K562 (cell line): ENCODE data around the gene FOXL3. TPM values are rescaled to one million over a fixed set of nuclear protein-coding genes. Genes with fewer than 3 reads are reported as not detected.

Experiments used
- ATAC-seq: fragments of 200-7000 bp; cut with Tn5 transposase; 3 replicates; pipeline ENCODE4 v1.9.1; 2020; ENCODE audit warnings: moderate library complexity
- Bru-seq: library from RNA; stranded (reverse); fragments of 400-500 nt; gene quantifications from one replicate; lab custom pipeline; 2021; lab: Mats Ljungman, UMichigan
- BruChase-seq, 2 experiments: library from RNA; stranded (reverse); fragments of 400-500 nt; gene quantifications; one replicate each; lab custom pipeline; 2021; lab: Mats Ljungman, UMichigan
- BruUV-seq: library from RNA; stranded (reverse); fragments of 400-500 nt; replicated peaks from 2 replicates; lab custom pipeline; 2021; lab: Mats Ljungman, UMichigan
- CTCF ChIA-PET: fragments of 300-600 bp; formaldehyde crosslinking; extraction: SDS; loops from one replicate; lab custom pipeline; 2021; ENCODE audit warnings: low intra/inter-chr PET ratio; lab: Yijun Ruan, JAX
- POLR2A ChIA-PET: fragments of 300-600, 350-650 bp; sonication (Branson Sonifier 250); formaldehyde crosslinking; extraction: SDS; loops from one replicate; lab custom pipeline; 2021; ENCODE audit warnings: antibody characterized with exemption, inconsistent platforms; lab: Yijun Ruan, JAX
- DNase-seq, 4 experiments: peaks; one replicate each; pipeline versions ENCODE4 v3.0.0 to v3.0.0-alpha.2; 2011 to 2018; ENCODE audit warnings: low spot score in 3 of 4, mixed read lengths in 3 of 4; ENCODE audit errors: extremely low read depth in 1 of 4
- FAIRE-seq: peaks from 2 replicates; lab custom pipeline; 2011; peaks lifted over from hg19 to GRCh38; lab: Jason Lieb, UNC
- H2AFZ ChIP-seq: 2 replicates; pipeline ENCODE4 v1.6.0; 2011; ENCODE audit warnings: low read depth, low read length, control low read depth, inconsistent platforms
- H3K27ac ChIP-seq: fragments of 200-600 bp; 3 replicates; pipeline ENCODE4 v1.8.0; 2011; ENCODE audit warnings: low read depth, mild to moderate bottlenecking, control low read depth, inconsistent platforms, low read length, moderate library complexity, mixed read lengths; ENCODE audit errors: extremely low read depth
- H3K27me3 ChIP-seq, 2 experiments: fragments of 300-600 bp in 1 of 2; 2 replicates in 1 of 2; 3 replicates in 1 of 2; pipeline versions ENCODE4 v1.6.0 to v1.8.0; 2011; ENCODE audit warnings: inconsistent platforms in 2 of 2, low read length in 2 of 2, mild to moderate bottlenecking in 1 of 2, mixed read lengths in 1 of 2, moderate library complexity in 1 of 2; ENCODE audit not compliant: control insufficient read depth in 2 of 2, insufficient read depth in 2 of 2
- H3K36me3 ChIP-seq: fragments of 300-600 bp; 3 replicates; pipeline ENCODE4 v1.8.0; 2011; ENCODE audit warnings: mild to moderate bottlenecking, low read length, inconsistent platforms; ENCODE audit not compliant: control insufficient read depth, insufficient read depth
- H3K4me1 ChIP-seq, 2 experiments: fragments of 200-600 bp in 1 of 2; replicated peaks in 1 of 2; 2 replicates in 1 of 2; 3 replicates in 1 of 2; pipeline versions ENCODE4 v1.5.1 to v1.8.0; 2011; ENCODE audit warnings: inconsistent platforms in 2 of 2, low read length in 2 of 2, mild to moderate bottlenecking in 1 of 2, mixed read lengths in 1 of 2, moderate library complexity in 1 of 2; ENCODE audit not compliant: control insufficient read depth in 2 of 2, insufficient read depth in 2 of 2
- H3K4me2 ChIP-seq: 2 replicates; pipeline ENCODE4 v1.6.1; 2011; ENCODE audit warnings: low read length, control low read depth, inconsistent platforms, mixed read lengths; ENCODE audit not compliant: insufficient read depth
- H3K4me3 ChIP-seq: fragments of 200-600 bp; sonication (generic), shearing (Covaris generic); 2 replicates; pipeline ENCODE4 v1.5.1; 2016; ENCODE audit warnings: control low read depth, inconsistent platforms
- H3K79me2 ChIP-seq: fragments of 200-600 bp; 3 replicates; pipeline ENCODE4 v1.8.0; 2011; ENCODE audit warnings: low read length, inconsistent platforms; ENCODE audit not compliant: control insufficient read depth, insufficient read depth
- H3K9ac ChIP-seq, 2 experiments: 2 replicates each; pipeline versions ENCODE4 v1.6.0 to v1.6.1; 2011; ENCODE audit warnings: low read depth in 2 of 2, low read length in 2 of 2, control low read depth in 1 of 2, inconsistent platforms in 1 of 2, mild to moderate bottlenecking in 1 of 2, mixed read lengths in 1 of 2; ENCODE audit not compliant: insufficient read depth in 1 of 2
- H3K9me1 ChIP-seq: one replicate; pipeline ENCODE4 v1.6.0; 2011; ENCODE audit warnings: inconsistent platforms, mild to moderate bottlenecking, low read length, moderate library complexity; ENCODE audit not compliant: control insufficient read depth, insufficient read depth
- H3K9me3 ChIP-seq: replicated peaks from 2 replicates; pipeline ENCODE4 v1.5.1; 2011; ENCODE audit warnings: low read depth, low read length, inconsistent platforms; ENCODE audit not compliant: control insufficient read depth, insufficient read depth
- H4K20me1 ChIP-seq: replicated peaks from 2 replicates; pipeline ENCODE4 v1.6.1; 2011; ENCODE audit warnings: low read length, inconsistent platforms, mixed read lengths; ENCODE audit not compliant: control insufficient read depth, insufficient read depth
- CEBPB ChIP-seq: fragments of 450-650 bp; IDR thresholded peaks from 2 replicates; pipeline ENCODE4 v1.6.1; 2016; ENCODE audit warnings: missing genetic modification characterization, missing compliant biosample characterization
- HDAC1 ChIP-seq, 2 experiments: fragments of 450-650 bp; IDR thresholded peaks; 2 replicates each; pipeline ENCODE4 v1.6.1; 2016 to 2017; ENCODE audit warnings: inconsistent platforms in 1 of 2, mild to moderate bottlenecking in 1 of 2, moderate library complexity in 1 of 2
- MTA1 ChIP-seq: fragments of 450-650 bp; IDR thresholded peaks from 2 replicates; pipeline ENCODE4 v1.6.1; 2017; ENCODE audit warnings: borderline replicate concordance
- PTBP1 ChIP-seq: fragments of 200-400 bp; formaldehyde crosslinking; IDR thresholded peaks from 2 replicates; pipeline ENCODE4 v1.6.1; 2017; ENCODE audit warnings: low read depth, low read length
- SAFB2 ChIP-seq: fragments of 200-400 bp; formaldehyde crosslinking; IDR thresholded peaks from 2 replicates; pipeline ENCODE4 v1.6.1; 2018; ENCODE audit warnings: borderline replicate concordance, low read length, low read depth, moderate library complexity; ENCODE audit not compliant: severe bottlenecking
- SOX6 ChIP-seq: fragments of 450-650 bp; IDR thresholded peaks from 2 replicates; pipeline ENCODE4 v1.6.1; 2014; ENCODE audit warnings: mild to moderate bottlenecking
- ZNF23 ChIP-seq: fragments of 250-450 bp; sonication (Bioruptor Pico); IDR thresholded peaks from 2 replicates; pipeline ENCODE4 v1.4.0; 2020; ENCODE audit warnings: mild to moderate bottlenecking
- ZNF263 ChIP-seq: sonication (generic); formaldehyde crosslinking; IDR thresholded peaks from 2 replicates; pipeline ENCODE4 v1.8.0; 2022; ENCODE audit warnings: mild to moderate bottlenecking, missing genetic modification reagents, borderline replicate concordance
- ZNF583 ChIP-seq: fragments of 250-450 bp; sonication (Bioruptor Pico); IDR thresholded peaks from 2 replicates; pipeline ENCODE4 v1.4.0; 2020
- ZNF655 ChIP-seq: fragments of 250-450 bp; sonication (Bioruptor Pico); IDR thresholded peaks from 2 replicates; pipeline ENCODE4 v1.5.0; 2021
- WGBS: fragments of 100-300 bp; shearing (Covaris generic); methylation state at CpG from one replicate; pipeline ENCODE4 v1.1.6; 2016; ENCODE audit warnings: low coverage, mixed read lengths; ENCODE audit not compliant: insufficient coverage; ENCODE audit errors: missing lambda C conversion rate; 5-methylcytosine and 5-hydroxymethylcytosine counted together
- in situ Hi-C: fragments of 300-500 bp; cut with MboI; formaldehyde crosslinking; loops from 4 replicates; pipeline ENCODE4 v1.15.0; 2018; ENCODE audit warnings: inconsistent platforms, mixed read lengths
- intact Hi-C: fragments of 100-400 bp; cut with micrococcal nuclease; formaldehyde crosslinking; loops from 2 replicates; pipeline ENCODE4 v1.14.2; 2022
- long read RNA-seq, 3 experiments: library from polyadenylated mRNA in 2 of 3; library from RNA in 1 of 3; unstranded in 2 of 3; stranded (forward) in 1 of 3; transcript quantifications; one replicate each; pipeline ENCODE4 v2.0.0, GENCODE V29; 2019 to 2022
- polyA minus RNA-seq, 3 experiments: library from RNA; depleted of rRNA, polyadenylated mRNA; stranded (reverse); fragments of >200 nt; gene quantifications; 2 replicates each; pipeline ENCODE4 v1.2.3, GENCODE V29; 2011
- polyA plus RNA-seq, 8 experiments: library from polyadenylated mRNA; depleted of rRNA in 4 of 8; stranded (reverse) in 5 of 8; unstranded in 3 of 8; fragments of >200 nt; fragmentation: Nextera tagmentation in 2 of 8; fragmentation: Illumina TruSeq in 1 of 8; extraction: Ambion mirVana in 2 of 8; extraction: Trizol in 1 of 8; gene quantifications; 2 replicates each; pipeline versions ENCODE4 v1.2.1 to v1.2.3, GENCODE V29; 2011 to 2014; ENCODE audit warnings: inconsistent platforms in 1 of 8, missing spikeins in 1 of 8
- total RNA-seq, 7 experiments: library from RNA; depleted of rRNA in 6 of 7; stranded (reverse); fragments of >200 nt in 6 of 7; fragmentation: Illumina TruSeq in 2 of 7; extraction: Trizol in 2 of 7; gene quantifications; 2 replicates each; pipeline versions ENCODE4 v1.2.1 to v1.2.3, GENCODE V29; 2011 to 2021; ENCODE audit warnings: low replicate concordance in 1 of 7

Gene FOXL3
- not detected in 2 replicates for total RNA-seq (2011; cell fraction: chromatin; rRNA removed; ENCODE audit: low replicate concordance)
- total RNA-seq (2011; cell fraction: nucleolus; rRNA removed): not detected in 2 replicates
- not detected in 2 replicates for total RNA-seq (2011; cell fraction: nucleoplasm; rRNA removed)
- total RNA-seq (2014; rRNA removed) (not detected in 2 replicates), total RNA-seq (2014; rRNA removed; fragmentation: Illumina TruSeq; extraction: Trizol) (not detected in 2 replicates), total RNA-seq (2015; rRNA removed; fragmentation: Illumina TruSeq; extraction: Trizol) (not detected in 2 replicates), total RNA-seq (2021) (not detected in 2 replicates), polyA plus RNA-seq (2011; rRNA removed) (not detected in 2 replicates), polyA plus RNA-seq (2014; fragmentation: Illumina TruSeq; extraction: Trizol) (not detected in 2 replicates), polyA plus RNA-seq (2014; fragmentation: Nextera tagmentation; extraction: Ambion mirVana) (not detected), polyA plus RNA-seq (2014; rRNA removed) (not detected in 2 replicates), polyA minus RNA-seq (2011; rRNA and poly(A)+ RNA removed) (not detected in 2 replicates), Bru-seq, nascent RNA (not detected), BruChase-seq, experiment 1, labeled RNA remaining after a 2-hour chase (not detected), BruChase-seq, experiment 2, labeled RNA remaining after a 6-hour chase (not detected)
- polyA plus RNA-seq (2011; cell fraction: cytosol; rRNA removed): not detected in 2 replicates
- polyA plus RNA-seq (2011; cell fraction: nucleus; rRNA removed): not detected in 2 replicates
- polyA plus RNA-seq (2012): not detected in 2 replicates
- polyA minus RNA-seq (2011; cell fraction: cytosol; rRNA and poly(A)+ RNA removed): not detected in 2 replicates
- not detected in 2 replicates for polyA minus RNA-seq (2011; cell fraction: nucleus; rRNA and poly(A)+ RNA removed)
- long read RNA-seq, experiment 1: 0 reads
- long read RNA-seq, experiment 2: 0 reads
- long read RNA-seq, experiment 3: 0 reads

DNA sequence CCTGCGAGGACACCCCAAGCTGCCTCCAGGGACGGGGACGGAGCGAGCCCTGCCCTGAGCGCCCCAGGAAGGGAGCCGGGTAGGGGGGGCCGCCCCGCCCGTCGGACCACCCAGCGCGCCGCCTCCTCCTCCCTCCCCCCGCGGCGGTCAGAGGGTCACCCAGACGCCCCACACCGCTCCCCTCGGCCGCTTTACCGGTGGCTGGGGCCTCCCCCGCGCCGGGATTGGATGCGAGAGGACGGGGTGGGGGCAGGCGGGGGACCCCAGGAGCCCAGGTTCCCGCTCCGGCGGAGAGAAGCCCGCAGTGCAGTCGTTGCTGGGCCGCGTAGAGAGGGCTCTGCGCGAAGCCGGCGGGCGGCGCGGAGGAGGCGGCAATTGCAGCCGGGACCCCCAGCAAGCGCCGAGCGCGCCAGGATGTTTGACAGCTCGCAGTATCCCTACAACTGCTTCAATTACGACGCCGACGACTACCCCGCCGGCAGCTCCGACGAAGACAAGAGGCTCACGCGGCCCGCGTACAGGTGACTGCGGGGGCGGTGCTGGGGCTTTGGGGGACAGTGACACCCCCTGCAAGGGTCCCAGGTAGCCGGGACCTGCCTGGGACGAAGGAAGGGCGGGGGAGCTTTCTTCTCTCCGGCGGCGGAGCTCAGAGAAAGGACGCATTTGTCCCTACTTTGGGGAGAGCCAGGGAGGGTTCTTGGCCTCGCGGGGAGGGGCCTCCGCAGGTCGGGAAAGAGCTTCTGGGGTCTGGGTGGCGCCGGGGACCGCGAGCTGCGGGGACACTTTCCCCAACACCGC lies at the start of gene FOXL3:
Gene FOXL3, plus strand, starts transcription at position 415 of the 798 bp plus-strand sequence. Its CDS starts 0 bp downstream, at position 415.
- no peak for DNase-seq

More for the DNA sequence above, at the start of gene FOXL3:
- 32% methylated on average over 34 of the region's 79 CpGs for WGBS
- ATAC-seq: no peak
- Histone ChIP-seq H3K27me3 (peaks cover 55 to 92% of the 10 kb centered on the region in 2 experiments), H3K79me2 (no peaks in the 10 kb centered on the region), H3K9ac (no peak within 1 kb of the TSS), H3K9me1 (no peaks in the 10 kb centered on the region), H3K9me3 (no peaks in the 10 kb centered on the region), H3K4me1 (peaks cover 0 to 8% of the 10 kb centered on the region in 2 experiments; a peak in 2 of 5 replicates), H3K27ac (no peak within 1 kb of the TSS), H3K4me2 (no peak within 1 kb of the TSS), H2AFZ (no peak within 1 kb of the TSS), H4K20me1 (no peaks in the 10 kb centered on the region; the same call in 1 of the 2 replicates), H3K4me3 (no peak within 1 kb of the TSS), H3K36me3 (no peaks in the 10 kb centered on the region)
- TF ChIP-seq ZNF263 (CRISPR knock-in tag): no peak
- TF ChIP-seq ZNF583 (CRISPR knock-in tag): no peak
- no peak for TF ChIP-seq ZNF655
- no peak for TF ChIP-seq CEBPB (tag)
- no peak for TF ChIP-seq SOX6
- no peak for TF ChIP-seq HDAC1 (IDR thresholded peaks at IDR 0.05)
- TF ChIP-seq SAFB2: no peak
- no peak for TF ChIP-seq PTBP1
- TF ChIP-seq ZNF23 (CRISPR knock-in tag): no peak
- no peak for TF ChIP-seq MTA1
- POLR2A ChIA-PET: no interaction called here
- CTCF ChIA-PET: no interaction called here
- FAIRE-seq: no peak
- in situ Hi-C loops (no loop called here), intact Hi-C loops (no loop called here)
- no TSS peak for BruUV-seq
